HCT116 (cell line): ENCODE data around the gene PTPRC.

Source experiments
- CTCF ChIP-seq, 3 experiments: fragments of 200-600 bp in 1 of 3; sonication (generic) in 1 of 3; IDR thresholded peaks in 2 of 3; conservative IDR thresholded peaks in 1 of 3; 2 replicates each; pipeline ENCODE4 v1.5.1; 2012 to 2017; ENCODE audit warnings: low read depth in 2 of 3, low read length in 2 of 3, antibody characterized with exemption in 1 of 3, borderline replicate concordance in 1 of 3, control low read depth in 1 of 3, mild to moderate bottlenecking in 1 of 3, mixed read lengths in 1 of 3, mixed run types in 1 of 3, moderate library complexity in 1 of 3; ENCODE audit not compliant: insufficient read depth in 1 of 3
- EZH2 ChIP-seq: fragments of 200-600 bp; sonication (generic); IDR thresholded peaks from 2 replicates; pipeline ENCODE4 v1.6.1; 2017; ENCODE audit warnings: antibody characterized with exemption, mixed run types
- EZH2phosphoT487 ChIP-seq: fragments of 200-600 bp; IDR thresholded peaks from 2 replicates; pipeline ENCODE4 v1.6.1; 2018; ENCODE audit warnings: antibody characterized with exemption, borderline replicate concordance
- MAX ChIP-seq: IDR thresholded peaks from 2 replicates; pipeline ENCODE4 v1.6.1; 2012
- POLR2A ChIP-seq: IDR thresholded peaks from 2 replicates; pipeline ENCODE4 v1.7.0; 2011; ENCODE audit warnings: borderline replicate concordance; ENCODE audit not compliant: insufficient read depth, insufficient read length; ENCODE audit errors: extremely low read depth
- POLR2AphosphoS5 ChIP-seq: IDR thresholded peaks from 2 replicates; pipeline ENCODE4 v1.6.1; 2011; ENCODE audit warnings: mild to moderate bottlenecking, low read depth, low read length, moderate library complexity
- RAD21 ChIP-seq: IDR thresholded peaks from 2 replicates; pipeline ENCODE4 v1.6.1; 2012; ENCODE audit warnings: low read depth, mild to moderate bottlenecking
- SIN3A ChIP-seq: IDR thresholded peaks from 2 replicates; pipeline ENCODE4 v1.6.1; 2012; ENCODE audit warnings: low read depth
- SP1 ChIP-seq: IDR thresholded peaks from 2 replicates; pipeline ENCODE4 v1.6.1; 2012; ENCODE audit warnings: low read depth
- SRF ChIP-seq: IDR thresholded peaks from 2 replicates; pipeline ENCODE4 v1.6.1; 2012; ENCODE audit warnings: low read depth
- TCF7L2 ChIP-seq: IDR thresholded peaks from 2 replicates; pipeline ENCODE4 v1.7.0; 2011; ENCODE audit warnings: borderline replicate concordance, inconsistent platforms; ENCODE audit not compliant: insufficient read depth, insufficient read length; ENCODE audit errors: extremely low read depth
- YY1 ChIP-seq: IDR thresholded peaks from 2 replicates; pipeline ENCODE4 v1.6.1; 2011; ENCODE audit warnings: low read length, low read depth, moderate library complexity, mild to moderate bottlenecking; ENCODE audit not compliant: insufficient replicate concordance; ENCODE audit errors: extremely low read depth
- ZBTB33 ChIP-seq: IDR thresholded peaks from 2 replicates; pipeline ENCODE4 v1.6.1; 2011; ENCODE audit warnings: mild to moderate bottlenecking, low read length, moderate library complexity; ENCODE audit not compliant: insufficient replicate concordance; ENCODE audit errors: extremely low read depth
- TF ChIP-seq, protein P1 (sequence below): IDR thresholded peaks from 2 replicates; pipeline ENCODE4 v1.6.1; 2012; ENCODE audit warnings: low read depth

DNA sequence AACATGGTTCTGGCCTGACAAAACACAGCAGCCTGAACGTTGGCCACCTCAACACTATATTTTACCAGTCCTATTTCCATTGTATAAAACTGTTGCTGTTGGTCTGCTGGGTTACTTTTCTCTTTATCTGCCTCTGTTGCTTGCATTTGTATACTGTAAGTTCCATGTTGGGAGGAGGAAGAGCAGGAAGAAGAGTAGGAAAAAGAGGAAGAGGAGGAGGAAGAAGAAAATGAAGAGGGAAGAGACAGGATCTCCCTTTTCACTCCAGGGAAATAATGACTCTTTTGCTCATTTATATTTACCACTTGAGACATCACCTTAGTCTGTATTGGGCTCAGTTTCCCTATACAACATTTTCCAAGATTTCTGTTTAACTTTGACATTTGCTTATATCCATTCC is 134.2 kb downstream of the PTPRC start:
- TF ChIP-seq CTCF (IDR thresholded peaks at IDR 0.05 in 2 of 3, conservative IDR thresholded peaks at IDR 0.05 in 1 of 3; ENCODE audit: borderline replicate concordance in 1 of 3, insufficient read depth in 1 of 3, low read depth in 2 of 3, low read length in 2 of 3) = no peak
- no peak for TF ChIP-seq POLR2AphosphoS5
- TF ChIP-seq POLR2A = no peak
- TF ChIP-seq RAD21 = no peak
- TF ChIP-seq EZH2 = no peak
- TF ChIP-seq, protein P1, sequence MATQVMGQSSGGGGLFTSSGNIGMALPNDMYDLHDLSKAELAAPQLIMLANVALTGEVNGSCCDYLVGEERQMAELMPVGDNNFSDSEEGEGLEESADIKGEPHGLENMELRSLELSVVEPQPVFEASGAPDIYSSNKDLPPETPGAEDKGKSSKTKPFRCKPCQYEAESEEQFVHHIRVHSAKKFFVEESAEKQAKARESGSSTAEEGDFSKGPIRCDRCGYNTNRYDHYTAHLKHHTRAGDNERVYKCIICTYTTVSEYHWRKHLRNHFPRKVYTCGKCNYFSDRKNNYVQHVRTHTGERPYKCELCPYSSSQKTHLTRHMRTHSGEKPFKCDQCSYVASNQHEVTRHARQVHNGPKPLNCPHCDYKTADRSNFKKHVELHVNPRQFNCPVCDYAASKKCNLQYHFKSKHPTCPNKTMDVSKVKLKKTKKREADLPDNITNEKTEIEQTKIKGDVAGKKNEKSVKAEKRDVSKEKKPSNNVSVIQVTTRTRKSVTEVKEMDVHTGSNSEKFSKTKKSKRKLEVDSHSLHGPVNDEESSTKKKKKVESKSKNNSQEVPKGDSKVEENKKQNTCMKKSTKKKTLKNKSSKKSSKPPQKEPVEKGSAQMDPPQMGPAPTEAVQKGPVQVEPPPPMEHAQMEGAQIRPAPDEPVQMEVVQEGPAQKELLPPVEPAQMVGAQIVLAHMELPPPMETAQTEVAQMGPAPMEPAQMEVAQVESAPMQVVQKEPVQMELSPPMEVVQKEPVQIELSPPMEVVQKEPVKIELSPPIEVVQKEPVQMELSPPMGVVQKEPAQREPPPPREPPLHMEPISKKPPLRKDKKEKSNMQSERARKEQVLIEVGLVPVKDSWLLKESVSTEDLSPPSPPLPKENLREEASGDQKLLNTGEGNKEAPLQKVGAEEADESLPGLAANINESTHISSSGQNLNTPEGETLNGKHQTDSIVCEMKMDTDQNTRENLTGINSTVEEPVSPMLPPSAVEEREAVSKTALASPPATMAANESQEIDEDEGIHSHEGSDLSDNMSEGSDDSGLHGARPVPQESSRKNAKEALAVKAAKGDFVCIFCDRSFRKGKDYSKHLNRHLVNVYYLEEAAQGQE = no peak
- no peak for TF ChIP-seq SP1
- no peak for TF ChIP-seq EZH2phosphoT487
- TF ChIP-seq ZBTB33 = no peak
- TF ChIP-seq MAX = no peak
- TF ChIP-seq SRF = no peak
- no peak for TF ChIP-seq SIN3A
- no peak for TF ChIP-seq TCF7L2
- no peak for TF ChIP-seq YY1
